Left hindlimb (tissue), 1 donor: ENCODE data around the gene NCS1.

Experiments
- DNase-seq: peaks from one replicate; pipeline ENCODE4 v3.0.0-alpha.2; 2018

NCS1 gene

GRCh38 chr9:130215341-130216119, 43.3 kb downstream of the NCS1 start:
- peak; percentile 27 for DNase-seq

GRCh38 chr9:130217838-130218237, 45.6 kb downstream of the NCS1 start:
- DNase-seq, result peak; percentile 12

- DNase-seq, result peak; percentile 34
Observed at GRCh38 chr9:130219661-130220096, 47.5 kb downstream of the NCS1 start.

- DNase-seq, result peak; percentile 67
Observed at GRCh38 chr9:130220352-130220751, 48.1 kb downstream of the NCS1 start.

- no peak for DNase-seq
Observed at GRCh38 chr9:130222833-130223232, 50.6 kb downstream of the NCS1 start.

GRCh38 chr9:130225071-130225470, 52.9 kb downstream of the NCS1 start:
- no peak for DNase-seq

- no peak for DNase-seq
Observed at GRCh38 chr9:130225586-130225985, 53.4 kb downstream of the NCS1 start.

- no peak for DNase-seq
Observed at GRCh38 chr9:130226112-130226511, 53.9 kb downstream of the NCS1 start.

- DNase-seq, result no peak
Observed at GRCh38 chr9:130227833-130228232, 55.6 kb downstream of the NCS1 start.

- DNase-seq, result no peak
Observed at GRCh38 chr9:130229759-130230158, 57.6 kb downstream of the NCS1 start.

- no peak for DNase-seq
Observed at GRCh38 chr9:130230631-130231030, 58.4 kb downstream of the NCS1 start.

GRCh38 chr9:130232899-130233586, 60.8 kb downstream of the NCS1 start:
- no peak for DNase-seq

GRCh38 chr9:130233587-130233945, 61.4 kb downstream of the NCS1 start:
- no peak for DNase-seq

- DNase-seq, result no peak
Observed at GRCh38 chr9:130234340-130235260, 62.4 kb downstream of the NCS1 start.

- DNase-seq, result peak; percentile 78
Observed at GRCh38 chr9:130235558-130236435, 63.6 kb downstream of the NCS1 start.

- DNase-seq, result no peak
Observed at GRCh38 chr9:130236436-130236985, 64.3 kb downstream of the NCS1 start.

GRCh38 chr9:130237076-130237475, 64.9 kb downstream of the NCS1 start:
- DNase-seq, result no peak

- DNase-seq, result no peak
Observed at GRCh38 chr9:130237763-130238524, 65.7 kb downstream of the NCS1 start.

GRCh38 chr9:130239363-130239695, 67.1 kb downstream of the NCS1 start:
- DNase-seq, result no peak

GRCh38 chr9:130239741-130240241, 67.6 kb downstream of the NCS1 start:
- DNase-seq, result no peak
